Fibroblast of villous mesenchyme (primary cell): ENCODE data around the gene GMIP. TPM values are rescaled to one million over a fixed set of nuclear protein-coding genes. Genes with fewer than 3 reads are reported as not detected.

Source experiments
- DNase-seq: peaks from one replicate; pipeline ENCODE4 v3.0.0-alpha.2; 2010; ENCODE audit warnings: low read depth
- H3K4me3 ChIP-seq: 2 replicates; pipeline ENCODE4 v1.5.1; 2011; ENCODE audit warnings: low read depth, mild to moderate bottlenecking, low read length
- CTCF ChIP-seq: IDR thresholded peaks from 2 replicates; pipeline ENCODE4 v1.5.1; 2012; ENCODE audit warnings: low read depth, mild to moderate bottlenecking, low read length; ENCODE audit not compliant: insufficient read depth
- total RNA-seq: library from RNA; depleted of rRNA; stranded (reverse); fragments of >200 nt; gene quantifications from 2 replicates; pipeline ENCODE4 v1.2.3, GENCODE V29; 2012

GMIP gene
- total RNA-seq, 1 donor: 5.6 TPM

- DNase-seq: no peak
- no peak overlapping the region for H3K4me3 ChIP-seq
- no peak for TF ChIP-seq CTCF
Measured at GRCh38 chr19:19634516-19635312, 8.7 kb downstream of the GMIP start.

- TF ChIP-seq CTCF: no peak
- H3K4me3 ChIP-seq: no peak overlapping the region
- no peak for DNase-seq
Measured at GRCh38 chr19:19633711-19634515, 9.5 kb downstream of the GMIP start.

- no peak overlapping the region for H3K4me3 ChIP-seq
- no peak for DNase-seq
- TF ChIP-seq CTCF: no peak
Measured at GRCh38 chr19:19632661-19633060, 10.8 kb downstream of the GMIP start.

- DNase-seq: no peak
- no peak overlapping the region for H3K4me3 ChIP-seq
- no peak for TF ChIP-seq CTCF
Measured at GRCh38 chr19:19631346-19631745, 12.1 kb downstream of the GMIP start.

- TF ChIP-seq CTCF: no peak
- no peak for DNase-seq
- H3K4me3 ChIP-seq: no peak overlapping the region
Measured at GRCh38 chr19:19630426-19630825, 13.0 kb downstream of the GMIP start.

- TF ChIP-seq CTCF: no peak
- H3K4me3 ChIP-seq: no peak overlapping the region
- no peak for DNase-seq
Measured at GRCh38 chr19:19630062-19630414, 13.4 kb downstream of the GMIP start.
